Activated T-helper 1 cell treated with anti-CD3 and anti-CD28 coated beads, Interleukin-2, amount 50 U/mL, for 16 hours (primary cell): ENCODE results near the gene KRT82.
"Not testable (repeated sequence)": the region's sequence is repeated elsewhere in the genome, so short reads cannot be mapped to it uniquely, and the experiment has no call there.

Experiments
- DNase-seq, 2 donors: peaks; one replicate each; pipeline ENCODE4 v3.0.0-alpha.2; 2020; ENCODE audit warnings: low read depth in 1 of 2, low spot score in 1 of 2

The KRT82 gene

GRCh38 chr12:52405922-52406385, at the start of gene KRT82:
Gene KRT82, minus strand, starts transcription at chr12:52406335. Its CDS starts 58 bp downstream, at chr12:52406277.
- DNase-seq: no peak

- DNase-seq: no peak
These were observed 49.7 kb upstream of the KRT82 start for GRCh38 chr12:52455821-52456220.

- no peak for DNase-seq
These were observed 48.5 kb upstream of the KRT82 start for GRCh38 chr12:52454411-52455201.

- no peak for DNase-seq
These were observed 46.0 kb upstream of the KRT82 start, which contains the start of gene KRT6B for GRCh38 chr12:52452101-52452500. Gene KRT6B, minus strand, starts transcription at chr12:52452146. Its CDS starts 68 bp downstream, at chr12:52452078.

GRCh38 chr12:52448228-52448627, 42.1 kb upstream of the KRT82 start:
- DNase-seq: no peak

GRCh38 chr12:52447196-52447595, 41.1 kb upstream of the KRT82 start:
- not testable (repeated sequence) for DNase-seq

- DNase-seq: no peak
These were observed 40.4 kb upstream of the KRT82 start for GRCh38 chr12:52446367-52447045.

- DNase-seq: no peak
These were observed 39.7 kb upstream of the KRT82 start for GRCh38 chr12:52445876-52446275.

- DNase-seq: no peak
These were observed 38.8 kb upstream of the KRT82 start for GRCh38 chr12:52444647-52445595.

GRCh38 chr12:52443966-52444365, 37.8 kb upstream of the KRT82 start:
- no peak for DNase-seq

GRCh38 chr12:52442600-52443061, 36.5 kb upstream of the KRT82 start:
- no peak for DNase-seq

GRCh38 chr12:52441320-52441911, 35.3 kb upstream of the KRT82 start:
- no peak for DNase-seq

GRCh38 chr12:52440821-52441319, 34.7 kb upstream of the KRT82 start:
- no peak for DNase-seq

- DNase-seq: no peak
These were observed 33.7 kb upstream of the KRT82 start for GRCh38 chr12:52439845-52440244.

GRCh38 chr12:52439420-52439819, 33.3 kb upstream of the KRT82 start:
- no peak for DNase-seq

GRCh38 chr12:52438305-52439301, 32.5 kb upstream of the KRT82 start:
- DNase-seq: no peak

- no peak for DNase-seq
These were observed 31.4 kb upstream of the KRT82 start for GRCh38 chr12:52437508-52437907.

- DNase-seq: no peak
These were observed 30.8 kb upstream of the KRT82 start for GRCh38 chr12:52436828-52437474.
